Measurements from ENCODE around the gene SARM1.

Gene SARM1

DNA sequence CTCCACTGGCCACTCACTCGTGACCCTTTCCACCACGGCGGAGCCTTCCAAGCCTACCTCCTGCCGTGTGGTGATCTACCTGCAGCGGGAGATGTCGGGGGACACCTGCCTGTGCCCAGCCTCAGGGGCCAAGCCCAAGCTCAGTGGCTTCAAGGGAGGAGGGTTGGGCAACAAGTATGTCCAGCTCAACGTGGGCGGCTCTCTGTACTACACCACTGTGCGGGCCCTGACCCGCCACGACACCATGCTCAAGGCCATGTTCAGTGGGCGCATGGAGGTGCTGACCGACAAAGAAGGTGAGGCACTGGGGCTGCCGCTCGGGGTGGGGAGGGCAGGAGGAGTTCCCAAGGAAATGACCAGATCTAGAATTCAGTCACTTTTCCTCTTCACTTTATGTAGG lies 32.1 kb upstream of the SARM1 start:
- no peak for DNase-seq (ENCODE audit: low read depth)
- TF ChIP-seq MYC (IDR thresholded peaks at IDR 0.05; ENCODE audit: low read depth, low read length) (no peak), POLR2A (IDR thresholded peaks at IDR 0.05; ENCODE audit: extremely low read depth, insufficient read length) (no peak)
- TF ChIP-seq, protein P1, sequence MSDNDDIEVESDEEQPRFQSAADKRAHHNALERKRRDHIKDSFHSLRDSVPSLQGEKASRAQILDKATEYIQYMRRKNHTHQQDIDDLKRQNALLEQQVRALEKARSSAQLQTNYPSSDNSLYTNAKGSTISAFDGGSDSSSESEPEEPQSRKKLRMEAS (IDR thresholded peaks at IDR 0.05; ENCODE audit: low read depth, low read length), result no peak
- TF ChIP-seq, protein P2, sequence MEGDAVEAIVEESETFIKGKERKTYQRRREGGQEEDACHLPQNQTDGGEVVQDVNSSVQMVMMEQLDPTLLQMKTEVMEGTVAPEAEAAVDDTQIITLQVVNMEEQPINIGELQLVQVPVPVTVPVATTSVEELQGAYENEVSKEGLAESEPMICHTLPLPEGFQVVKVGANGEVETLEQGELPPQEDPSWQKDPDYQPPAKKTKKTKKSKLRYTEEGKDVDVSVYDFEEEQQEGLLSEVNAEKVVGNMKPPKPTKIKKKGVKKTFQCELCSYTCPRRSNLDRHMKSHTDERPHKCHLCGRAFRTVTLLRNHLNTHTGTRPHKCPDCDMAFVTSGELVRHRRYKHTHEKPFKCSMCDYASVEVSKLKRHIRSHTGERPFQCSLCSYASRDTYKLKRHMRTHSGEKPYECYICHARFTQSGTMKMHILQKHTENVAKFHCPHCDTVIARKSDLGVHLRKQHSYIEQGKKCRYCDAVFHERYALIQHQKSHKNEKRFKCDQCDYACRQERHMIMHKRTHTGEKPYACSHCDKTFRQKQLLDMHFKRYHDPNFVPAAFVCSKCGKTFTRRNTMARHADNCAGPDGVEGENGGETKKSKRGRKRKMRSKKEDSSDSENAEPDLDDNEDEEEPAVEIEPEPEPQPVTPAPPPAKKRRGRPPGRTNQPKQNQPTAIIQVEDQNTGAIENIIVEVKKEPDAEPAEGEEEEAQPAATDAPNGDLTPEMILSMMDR (IDR thresholded peaks at IDR 0.05; ENCODE audit: low read depth, low read length), result no peak
- no peak overlapping the region for H3K4me3 ChIP-seq (ENCODE audit: low read depth, low read length)

DNA sequence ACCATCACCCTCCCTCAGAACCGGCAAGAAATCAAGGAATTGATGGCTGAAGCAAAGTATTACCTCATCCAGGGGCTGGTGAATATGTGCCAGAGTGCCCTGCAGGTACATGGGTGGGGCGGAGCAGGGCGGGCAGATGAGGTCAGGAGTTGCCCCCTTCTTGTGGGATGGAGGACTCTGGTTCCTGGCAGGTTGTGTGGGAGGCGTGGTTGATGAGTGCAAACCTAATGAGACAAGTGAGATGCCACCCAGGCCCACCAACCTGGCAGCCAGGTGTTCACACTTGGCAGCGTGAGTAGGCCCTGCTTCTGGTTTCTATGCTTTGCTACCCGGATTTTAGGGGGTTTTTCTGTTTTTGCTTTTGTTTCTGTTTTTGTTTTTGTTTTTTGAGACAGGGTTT lies 31.1 kb upstream of the SARM1 start:
- TF ChIP-seq, protein P1 (IDR thresholded peaks at IDR 0.05; ENCODE audit: low read depth, low read length), result no peak
- TF ChIP-seq POLR2A (IDR thresholded peaks at IDR 0.05; ENCODE audit: extremely low read depth, insufficient read length), result no peak
- TF ChIP-seq, protein P2 (IDR thresholded peaks at IDR 0.05; ENCODE audit: low read depth, low read length), result no peak
- no peak for TF ChIP-seq MYC (IDR thresholded peaks at IDR 0.05; ENCODE audit: low read depth, low read length)
- H3K4me3 ChIP-seq (ENCODE audit: low read depth, low read length), result no peak overlapping the region
- no peak for DNase-seq (ENCODE audit: low read depth)

DNA sequence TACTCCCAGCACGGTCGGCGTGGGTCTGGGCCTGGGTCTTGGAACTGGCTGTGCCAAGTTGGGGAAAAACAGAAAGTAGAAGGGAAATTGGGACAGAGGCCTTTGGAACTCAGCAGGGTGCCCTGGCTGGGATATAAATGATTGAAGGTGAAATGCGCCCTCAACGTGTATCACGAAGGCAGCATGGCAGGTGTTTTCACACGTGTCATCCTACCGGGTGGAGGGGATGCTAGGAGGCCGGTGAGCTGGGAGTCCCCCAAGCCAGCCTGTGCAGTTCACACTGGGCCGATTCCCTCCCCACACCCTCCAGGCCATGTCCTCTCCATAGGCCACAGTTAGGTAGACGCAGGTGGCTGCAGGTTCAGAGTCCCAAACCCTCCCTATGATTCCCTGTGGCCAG lies 30.0 kb upstream of the SARM1 start:
- TF ChIP-seq, protein P1 (IDR thresholded peaks at IDR 0.05; ENCODE audit: low read depth, low read length), result no peak
- TF ChIP-seq POLR2A (IDR thresholded peaks at IDR 0.05; ENCODE audit: extremely low read depth, insufficient read length) (no peak), MYC (IDR thresholded peaks at IDR 0.05; ENCODE audit: low read depth, low read length) (no peak)
- TF ChIP-seq, protein P2 (IDR thresholded peaks at IDR 0.05; ENCODE audit: low read depth, low read length), result no peak
- H3K4me3 ChIP-seq (ENCODE audit: low read depth, low read length), result no peak overlapping the region
- DNase-seq (ENCODE audit: low read depth), result no peak

DNA sequence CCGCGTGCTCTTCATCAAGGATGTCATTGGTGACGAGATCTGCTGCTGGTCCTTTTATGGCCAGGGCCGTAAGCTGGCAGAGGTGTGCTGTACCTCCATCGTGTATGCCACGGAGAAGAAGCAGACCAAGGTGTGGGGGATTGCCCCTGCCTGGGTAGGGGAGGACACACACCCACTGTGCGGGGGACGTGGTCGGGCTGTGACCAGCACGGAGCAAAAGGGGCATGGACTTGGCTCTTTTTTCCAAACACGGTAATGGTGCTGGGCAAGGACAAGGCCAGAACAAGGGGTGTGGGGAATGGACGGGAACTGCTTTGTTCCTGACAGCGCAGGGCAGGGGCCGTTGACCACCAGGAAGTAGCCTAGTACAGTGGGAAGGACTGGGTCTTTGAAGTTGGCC lies 29.2 kb upstream of the SARM1 start:
- TF ChIP-seq, protein P2 (IDR thresholded peaks at IDR 0.05; ENCODE audit: low read depth, low read length), result no peak
- H3K4me3 ChIP-seq (ENCODE audit: low read depth, low read length), result no peak overlapping the region
- no peak for DNase-seq (ENCODE audit: low read depth)

DNA sequence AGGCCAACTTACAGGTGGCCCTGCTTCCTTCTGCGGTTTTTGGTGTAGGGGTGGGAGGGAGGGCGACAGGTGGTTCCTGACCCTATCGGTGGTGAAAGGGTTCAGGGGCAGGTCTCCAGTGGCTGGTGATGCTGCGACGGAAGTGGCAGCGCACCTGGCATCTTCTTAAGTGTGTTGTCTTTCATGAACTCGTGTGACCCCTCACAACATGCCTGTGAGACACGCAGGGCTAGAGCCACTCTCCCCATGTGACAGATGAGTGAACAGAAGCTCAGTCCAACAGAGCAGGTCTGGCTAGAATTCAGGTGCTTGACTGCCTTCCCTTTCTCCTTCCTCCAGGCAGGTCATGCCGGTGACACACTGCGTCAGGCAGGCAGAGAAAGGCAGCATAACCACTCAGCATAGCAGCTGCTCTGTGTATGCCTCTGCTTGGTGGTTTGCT lies 28.0 kb upstream of the SARM1 start:
- no peak overlapping the region for H3K4me3 ChIP-seq (ENCODE audit: low read depth, low read length)
- no peak for TF ChIP-seq MYC (IDR thresholded peaks at IDR 0.05; ENCODE audit: low read depth, low read length)
- TF ChIP-seq POLR2A (IDR thresholded peaks at IDR 0.05; ENCODE audit: extremely low read depth, insufficient read length), result no peak
- TF ChIP-seq, protein P1 (IDR thresholded peaks at IDR 0.05; ENCODE audit: low read depth, low read length), result no peak
- TF ChIP-seq, protein P2 (IDR thresholded peaks at IDR 0.05; ENCODE audit: low read depth, low read length), result no peak
- no peak for DNase-seq (ENCODE audit: low read depth)

DNA sequence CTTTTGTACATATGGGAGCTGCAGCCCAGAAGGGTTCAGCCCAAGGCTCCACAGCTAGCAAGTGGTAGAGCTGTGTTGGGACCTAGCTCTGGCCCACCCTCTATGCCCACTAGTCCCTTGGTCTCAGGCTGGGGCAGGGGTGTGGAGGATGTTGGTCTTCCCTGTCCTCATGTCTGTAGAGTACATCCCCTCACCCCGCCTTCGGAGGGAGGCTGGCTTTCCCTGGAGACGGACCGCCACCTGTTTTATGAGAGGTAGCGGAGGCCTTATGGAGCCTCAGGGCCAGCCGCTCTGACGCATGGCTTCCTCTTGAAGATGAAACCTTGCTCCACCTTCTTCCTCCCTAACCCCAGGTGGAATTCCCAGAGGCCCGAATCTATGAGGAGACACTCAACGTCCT lies 27.5 kb upstream of the SARM1 start:
- no peak for DNase-seq (ENCODE audit: low read depth)
- no peak overlapping the region for H3K4me3 ChIP-seq (ENCODE audit: low read depth, low read length)
- TF ChIP-seq, protein P1 (IDR thresholded peaks at IDR 0.05; ENCODE audit: low read depth, low read length), result no peak
- TF ChIP-seq MYC (IDR thresholded peaks at IDR 0.05; ENCODE audit: low read depth, low read length), result no peak
- no peak for TF ChIP-seq POLR2A (IDR thresholded peaks at IDR 0.05; ENCODE audit: extremely low read depth, insufficient read length)

Data from NB4 (cell line).